ENCODE results near the gene TNN. TPM values are rescaled to one million over a fixed set of nuclear protein-coding genes. Genes with fewer than 3 reads are reported as not detected.

The TNN gene
- total RNA-seq, 1 experiment from 2014 or later, result 0.11 TPM

DNA sequence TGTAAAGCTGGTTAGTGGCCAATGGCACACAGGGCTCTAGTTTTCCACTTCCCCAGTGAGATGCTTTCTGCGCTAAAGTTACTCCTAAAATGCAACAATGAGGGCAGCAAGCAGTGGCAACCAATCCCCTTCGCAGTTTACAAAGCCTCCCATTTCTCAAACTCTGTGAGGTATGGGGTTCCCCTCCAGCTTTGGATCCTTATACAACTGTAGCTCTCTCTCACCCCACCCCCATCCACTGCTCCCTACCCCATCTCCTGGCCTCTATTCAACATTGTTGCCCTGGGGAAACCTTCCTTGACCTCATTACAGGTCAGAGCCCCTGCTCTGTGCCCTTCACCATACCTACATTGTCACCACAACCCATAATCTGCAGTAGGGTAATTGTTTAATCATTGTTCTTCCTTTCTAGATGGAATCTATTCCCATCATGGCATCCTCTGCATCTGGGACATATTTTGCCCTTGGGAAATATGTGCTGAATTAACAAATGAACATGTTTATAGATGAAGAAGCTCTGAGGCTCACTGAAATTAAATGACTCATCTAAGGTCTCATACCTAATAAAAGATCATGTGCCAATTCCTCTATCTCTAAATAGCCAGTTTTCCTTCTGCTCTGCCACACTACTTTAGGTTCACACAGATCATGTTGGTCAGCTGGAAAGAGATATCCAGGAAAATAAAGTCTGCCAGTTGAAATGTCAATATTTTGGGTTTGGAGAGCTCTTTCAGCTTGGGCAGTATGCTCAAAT lies 112.4 kb downstream of the TNN start:
- no peak overlapping the region for H4K5ac ChIP-seq (ENCODE audit: insufficient read length, low read depth, low read length)
- H3K9ac ChIP-seq (ENCODE audit: extremely low read depth, insufficient read length, low read length), result no peak overlapping the region
- H3K14ac ChIP-seq (ENCODE audit: insufficient read depth, low read length), result no peak overlapping the region
- no peak overlapping the region for H3K18ac ChIP-seq (ENCODE audit: insufficient read length, low read depth, low read length)
- H3K79me1 ChIP-seq (ENCODE audit: insufficient read depth, low read depth, low read length, poor library complexity, severe bottlenecking), result no peaks in the 10 kb centered on the region
- H4K8ac ChIP-seq (replicated peaks; ENCODE audit: insufficient read length, low read depth, low read length), result no peak overlapping the region
- H2BK120ac ChIP-seq (ENCODE audit: low read depth, low read length, poor library complexity, severe bottlenecking), result no peak overlapping the region
- Mint-ChIP-seq H3K36me3 (ENCODE audit: insufficient read depth in 1 of 3, low read depth in 3 of 3) (no peaks in the 10 kb centered on the region; a peak in 2 of 7 replicates), H3K27ac (no peak overlapping the region; a peak in 1 of 7 replicates), H3K27me3 (ENCODE audit: low read depth) (no peaks in the 10 kb centered on the region), H3K9me3 (no peaks in the 10 kb centered on the region), H3K4me1 (peaks cover 14 to 23% of the 10 kb centered on the region in 2 experiments), H3K4me3 (no peak overlapping the region)
- H2BK12ac ChIP-seq (ENCODE audit: insufficient read length, low read depth, low read length), result no peak overlapping the region
- no CpG with 5 or more reads among the region's 2 CpGs for WGBS (ENCODE audit: extremely low coverage, insufficient read length, low lambda C conversion rate)
- no peak overlapping the region for H3K4me2 ChIP-seq (ENCODE audit: insufficient read depth, insufficient read length, low read length)
- no peak overlapping the region for H4K91ac ChIP-seq (ENCODE audit: insufficient read length, low read depth, low read length)
- no peaks in the 10 kb centered on the region for H3K27me3 ChIP-seq (ENCODE audit: insufficient read depth, low read length)
- no peak overlapping the region for H3K27ac ChIP-seq (ENCODE audit: insufficient read length, low read depth, low read length)
- no peak overlapping the region for H3T11ph ChIP-seq (ENCODE audit: low read length)
- no peaks in the 10 kb centered on the region for H3K23me2 ChIP-seq (ENCODE audit: insufficient read length, low read depth, low read length, poor library complexity, severe bottlenecking)
- DNase-seq, result no peak
- H3K79me2 ChIP-seq (ENCODE audit: insufficient read depth, low read length), result no peaks in the 10 kb centered on the region
- H2AFZ ChIP-seq (ENCODE audit: low read length), result no peak overlapping the region
- no peak overlapping the region for H2BK15ac ChIP-seq (ENCODE audit: low read depth, low read length)
- no peak overlapping the region for H2BK20ac ChIP-seq (ENCODE audit: low read depth, low read length, poor library complexity, severe bottlenecking)
- TF ChIP-seq, protein P1, sequence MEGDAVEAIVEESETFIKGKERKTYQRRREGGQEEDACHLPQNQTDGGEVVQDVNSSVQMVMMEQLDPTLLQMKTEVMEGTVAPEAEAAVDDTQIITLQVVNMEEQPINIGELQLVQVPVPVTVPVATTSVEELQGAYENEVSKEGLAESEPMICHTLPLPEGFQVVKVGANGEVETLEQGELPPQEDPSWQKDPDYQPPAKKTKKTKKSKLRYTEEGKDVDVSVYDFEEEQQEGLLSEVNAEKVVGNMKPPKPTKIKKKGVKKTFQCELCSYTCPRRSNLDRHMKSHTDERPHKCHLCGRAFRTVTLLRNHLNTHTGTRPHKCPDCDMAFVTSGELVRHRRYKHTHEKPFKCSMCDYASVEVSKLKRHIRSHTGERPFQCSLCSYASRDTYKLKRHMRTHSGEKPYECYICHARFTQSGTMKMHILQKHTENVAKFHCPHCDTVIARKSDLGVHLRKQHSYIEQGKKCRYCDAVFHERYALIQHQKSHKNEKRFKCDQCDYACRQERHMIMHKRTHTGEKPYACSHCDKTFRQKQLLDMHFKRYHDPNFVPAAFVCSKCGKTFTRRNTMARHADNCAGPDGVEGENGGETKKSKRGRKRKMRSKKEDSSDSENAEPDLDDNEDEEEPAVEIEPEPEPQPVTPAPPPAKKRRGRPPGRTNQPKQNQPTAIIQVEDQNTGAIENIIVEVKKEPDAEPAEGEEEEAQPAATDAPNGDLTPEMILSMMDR (conservative IDR thresholded peaks at IDR 0.05), result no peak
- H3K9me3 ChIP-seq (ENCODE audit: control insufficient read depth, low read depth, low read length), result no peaks in the 10 kb centered on the region
- no peak overlapping the region for H2AK5ac ChIP-seq (ENCODE audit: insufficient read length, low read length)
- H2BK5ac ChIP-seq (ENCODE audit: insufficient read length, low read length), result no peak overlapping the region
- no peaks in the 10 kb centered on the region for H3K4me1 ChIP-seq (ENCODE audit: insufficient read depth, low read length)
- no peak overlapping the region for H3K4ac ChIP-seq (ENCODE audit: low read depth, low read length)
- no peak overlapping the region for H3K23ac ChIP-seq (ENCODE audit: insufficient read length, low read depth, low read length)
- no peaks in the 10 kb centered on the region for H4K20me1 ChIP-seq (ENCODE audit: control insufficient read depth, insufficient read depth, insufficient read length)
- H3K56ac ChIP-seq (ENCODE audit: insufficient read length, low read depth, low read length), result no peak overlapping the region
